HS-27A (cell line): ENCODE measurements around the gene ATP2B2.

Source experiments
- DNase-seq: peaks from one replicate; pipeline ENCODE4 v3.0.0-alpha.2; 2012; ENCODE audit warnings: low read depth, missing footprints

ATP2B2 gene

DNA sequence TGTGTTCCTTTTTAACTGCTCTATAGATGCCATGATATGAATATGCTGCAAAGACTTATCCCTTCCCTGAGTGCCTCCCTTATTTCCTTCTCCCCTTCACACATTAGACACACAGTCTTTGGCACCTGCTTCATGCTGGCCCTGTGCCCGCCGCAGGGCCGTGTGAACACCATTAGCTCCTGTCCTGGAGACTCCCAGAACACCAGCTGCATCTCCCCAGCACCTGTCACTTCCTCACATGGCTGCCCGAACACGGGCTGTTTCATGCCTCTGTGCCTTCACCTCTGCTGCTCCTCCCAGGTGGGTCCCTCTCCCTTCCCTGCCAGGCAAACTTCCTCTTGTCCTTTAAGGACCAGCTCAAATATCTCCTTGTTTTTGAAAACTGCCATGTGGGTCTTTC, 144.0 kb downstream of the ATP2B2 start:
- no peak for DNase-seq

- DNase-seq = no peak
These were observed 144.9 kb downstream of the ATP2B2 start for GRCh38 chr3:10360478-10360877.

DNA sequence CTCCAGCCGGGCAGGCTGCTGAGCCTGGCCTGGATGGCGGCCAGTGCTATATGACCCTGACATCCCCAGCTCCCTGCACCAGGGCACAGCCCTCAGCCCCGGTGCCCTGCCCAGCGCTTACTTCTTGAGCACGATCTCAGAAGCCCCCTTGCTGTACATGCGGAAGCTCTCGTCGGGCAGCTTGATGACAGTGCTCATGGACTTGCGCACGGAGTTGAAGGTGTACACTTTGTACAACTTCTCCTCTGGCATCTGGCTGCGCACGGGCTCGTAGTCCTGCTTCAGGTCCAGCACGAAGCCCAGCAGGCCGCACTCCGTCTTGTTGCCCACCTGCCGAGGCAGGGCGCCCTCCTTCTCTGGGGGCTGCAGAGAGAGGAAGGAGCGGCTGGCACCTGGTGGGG, 145.6 kb downstream of the ATP2B2 start:
- DNase-seq = no peak

- no peak for DNase-seq
These were observed 146.9 kb downstream of the ATP2B2 start for GRCh38 chr3:10358309-10358980.

- DNase-seq = peak; percentile 88
These were observed 147.6 kb downstream of the ATP2B2 start for GRCh38 chr3:10357592-10358308.

DNA sequence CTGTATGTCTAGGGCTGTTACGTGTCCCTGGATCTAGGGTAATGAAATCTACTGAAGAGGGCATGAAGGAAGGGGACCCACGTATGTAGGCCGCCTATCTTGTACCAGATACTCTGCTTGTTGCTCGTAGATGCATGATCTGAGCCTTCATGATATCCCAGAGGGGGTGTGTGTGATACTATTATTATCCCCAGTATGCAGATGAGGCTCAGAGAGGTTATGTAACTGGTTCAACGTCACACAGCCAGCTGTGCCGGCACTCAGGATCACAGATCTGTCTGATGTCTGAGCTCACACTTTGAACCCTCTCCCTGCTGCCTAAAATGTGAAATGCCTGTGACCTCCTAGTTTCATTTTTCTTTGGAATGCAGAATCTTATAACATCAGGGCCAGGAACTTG, 148.3 kb downstream of the ATP2B2 start:
- no peak for DNase-seq

DNA sequence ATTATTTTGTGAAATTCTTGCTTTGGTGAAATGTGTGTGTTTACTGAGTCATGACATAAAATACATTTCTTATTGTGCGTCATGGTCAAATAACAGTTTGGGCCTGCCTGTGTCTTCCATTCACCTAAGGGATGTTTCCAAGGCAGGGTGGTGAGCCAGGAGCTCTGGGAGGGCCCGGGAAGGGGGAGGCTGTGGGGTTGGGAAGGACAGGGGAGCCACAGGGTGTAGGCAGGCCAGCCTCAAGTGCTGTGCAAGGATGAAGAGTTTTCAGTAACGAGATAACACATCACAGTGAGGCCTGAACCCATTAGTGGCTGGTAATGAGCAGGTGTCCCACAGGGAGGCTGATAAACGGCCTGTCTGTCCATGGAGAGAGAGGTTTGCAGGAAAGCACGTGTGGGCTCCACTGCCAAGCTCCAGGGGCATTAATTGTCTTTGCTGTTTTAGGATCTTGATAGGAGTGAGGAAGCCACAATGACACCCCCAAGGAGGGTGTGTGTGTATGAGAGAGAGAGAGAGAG, 148.9 kb downstream of the ATP2B2 start:
- DNase-seq = no peak

- DNase-seq = no peak
These were observed 150.9 kb downstream of the ATP2B2 start for GRCh38 chr3:10354361-10355015.

GRCh38 chr3:10353661-10354360, 151.6 kb downstream of the ATP2B2 start:
- no peak for DNase-seq

GRCh38 chr3:10353160-10353559, 152.2 kb downstream of the ATP2B2 start:
- DNase-seq = no peak

DNA sequence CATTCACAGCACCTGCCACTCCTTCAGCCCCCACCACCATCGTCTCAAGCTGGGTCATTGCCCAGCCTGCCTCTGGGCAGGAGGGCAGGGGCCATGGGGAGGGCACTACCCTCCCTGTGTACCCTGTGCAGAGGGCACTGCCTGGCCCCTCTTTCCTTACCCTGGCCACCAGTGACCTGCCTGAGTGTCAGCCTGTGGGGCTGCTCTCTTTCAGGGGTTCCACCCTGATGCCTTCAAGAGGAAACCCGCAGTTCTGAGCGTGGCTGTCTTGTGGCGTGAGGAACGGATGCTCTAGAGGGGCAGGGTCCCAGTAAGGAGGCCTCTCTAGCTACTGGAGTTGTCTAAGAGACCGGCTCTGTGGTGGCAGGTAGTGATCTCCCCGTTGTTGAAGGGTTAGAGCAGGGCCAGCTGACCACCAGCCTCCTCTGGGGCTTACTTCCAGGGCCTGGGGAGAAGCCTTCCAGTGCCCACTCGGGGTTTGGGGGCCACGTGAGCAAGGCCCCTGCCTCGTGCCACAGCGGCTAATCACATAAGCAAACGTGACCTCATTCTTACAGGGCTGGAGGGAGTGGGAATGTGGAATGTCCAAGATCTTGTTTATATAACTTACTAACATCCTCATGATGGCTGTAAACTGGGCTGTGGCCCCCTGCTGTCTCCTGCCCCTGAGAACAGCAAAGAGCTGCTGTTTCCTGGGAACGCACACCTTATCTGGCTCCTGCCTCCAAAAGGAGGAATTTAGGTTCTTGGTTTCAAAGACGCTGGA, 153.1 kb downstream of the ATP2B2 start:
- DNase-seq = peak; percentile 68

GRCh38 chr3:10351013-10351735, 154.2 kb downstream of the ATP2B2 start:
- no peak for DNase-seq

- DNase-seq = no peak
These were observed 154.9 kb downstream of the ATP2B2 start for GRCh38 chr3:10350324-10350985.

GRCh38 chr3:10349801-10350200, 155.6 kb downstream of the ATP2B2 start:
- no peak for DNase-seq

GRCh38 chr3:10348404-10348721, 157.0 kb downstream of the ATP2B2 start:
- no peak for DNase-seq

GRCh38 chr3:10347648-10348403, 157.6 kb downstream of the ATP2B2 start:
- no peak for DNase-seq

- DNase-seq = no peak
These were observed 159.5 kb downstream of the ATP2B2 start for GRCh38 chr3:10345911-10346310.

DNA sequence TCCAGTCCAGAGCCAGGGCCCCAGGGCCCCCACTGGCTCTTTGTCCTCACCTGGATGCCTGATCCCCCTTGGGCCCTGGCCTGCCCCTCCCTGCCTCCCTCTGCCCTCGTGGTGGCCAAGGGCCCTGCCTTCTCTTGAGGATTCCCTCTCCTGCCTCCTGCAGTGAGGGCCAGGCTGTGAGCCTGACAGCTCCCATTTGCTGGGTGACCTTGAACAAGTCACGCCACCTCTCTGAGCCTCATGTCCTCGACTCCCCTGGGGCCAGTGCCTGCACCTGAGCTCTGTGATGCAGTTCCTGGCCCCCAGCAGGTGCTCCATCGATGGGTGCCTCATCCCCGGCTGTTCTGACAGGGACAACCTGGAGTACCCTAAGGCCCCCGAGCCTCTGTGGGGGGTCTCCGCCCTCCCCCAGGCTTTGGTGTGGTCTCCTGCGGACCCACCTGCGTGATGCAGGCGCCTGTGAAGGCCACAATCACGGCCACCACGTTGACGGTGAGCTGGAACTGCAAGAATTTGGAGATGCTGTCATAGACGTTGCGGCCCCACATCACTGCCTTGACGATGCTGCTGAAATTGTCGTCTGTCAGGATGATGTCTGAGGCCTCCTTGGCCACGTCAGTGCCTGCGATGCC, 160.3 kb downstream of the ATP2B2 start:
- DNase-seq = no peak
